NCI-H2196 (cell line): Measurements from ENCODE around the gene SLC22A14.
"Not testable (repeated sequence)": the region's sequence is repeated elsewhere in the genome, so short reads cannot be mapped to it uniquely, and the experiment has no call there.

Experiments used
- DNase-seq: peaks from one replicate; lab custom pipeline; 2025; ENCODE audit not compliant: unreplicated experiment; lab: John Stamatoyannopoulos, UW

The SLC22A14 gene, protein sequence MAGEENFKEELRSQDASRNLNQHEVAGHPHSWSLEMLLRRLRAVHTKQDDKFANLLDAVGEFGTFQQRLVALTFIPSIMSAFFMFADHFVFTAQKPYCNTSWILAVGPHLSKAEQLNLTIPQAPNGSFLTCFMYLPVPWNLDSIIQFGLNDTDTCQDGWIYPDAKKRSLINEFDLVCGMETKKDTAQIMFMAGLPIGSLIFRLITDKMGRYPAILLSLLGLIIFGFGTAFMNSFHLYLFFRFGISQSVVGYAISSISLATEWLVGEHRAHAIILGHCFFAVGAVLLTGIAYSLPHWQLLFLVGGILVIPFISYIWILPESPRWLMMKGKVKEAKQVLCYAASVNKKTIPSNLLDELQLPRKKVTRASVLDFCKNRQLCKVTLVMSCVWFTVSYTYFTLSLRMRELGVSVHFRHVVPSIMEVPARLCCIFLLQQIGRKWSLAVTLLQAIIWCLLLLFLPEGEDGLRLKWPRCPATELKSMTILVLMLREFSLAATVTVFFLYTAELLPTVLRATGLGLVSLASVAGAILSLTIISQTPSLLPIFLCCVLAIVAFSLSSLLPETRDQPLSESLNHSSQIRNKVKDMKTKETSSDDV

DNA sequence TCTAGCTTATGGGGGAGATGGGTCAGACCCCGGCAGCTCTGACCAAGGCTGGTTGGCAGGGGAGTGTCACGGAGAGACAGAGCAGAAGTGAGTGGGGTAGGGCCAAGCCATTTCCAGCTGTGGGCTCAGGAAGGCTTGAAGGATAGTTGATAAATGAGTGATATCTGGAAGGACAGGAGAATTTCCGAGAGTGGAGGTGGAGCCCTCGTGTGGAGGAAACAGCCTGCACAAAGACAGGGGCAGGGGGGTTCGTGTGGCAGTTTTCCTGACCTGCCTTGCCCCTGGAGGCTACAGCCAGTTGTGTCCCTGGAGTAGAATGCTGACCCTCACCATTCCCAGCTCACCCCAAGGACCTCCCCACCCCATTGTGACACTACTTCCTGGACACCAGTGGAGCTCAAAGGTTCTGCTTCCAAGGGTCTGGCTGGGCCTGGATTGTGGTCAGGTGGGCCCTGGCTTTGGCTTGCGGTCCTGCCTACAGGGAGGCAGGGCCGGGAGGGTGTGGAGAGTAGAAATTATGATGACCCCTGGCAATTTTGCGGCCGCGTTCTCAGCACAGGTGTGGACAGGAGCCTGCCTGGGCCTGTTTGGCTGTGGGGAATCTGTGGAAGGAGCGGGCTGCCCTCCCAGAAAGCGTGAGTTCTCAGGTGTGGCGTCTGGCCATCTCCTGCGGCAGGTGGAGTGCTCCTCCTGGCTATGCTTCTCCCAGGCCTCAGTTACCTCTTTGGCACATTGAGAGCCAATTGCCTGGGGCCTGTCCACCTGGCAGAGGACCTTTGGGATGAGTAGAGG, at the start of gene SLC22A14:
Gene SLC22A14, plus strand, starts transcription at position 400 of the 792 bp plus-strand sequence. CDS start 23,733 bp downstream, outside the sequence.
- DNase-seq = no peak

DNA sequence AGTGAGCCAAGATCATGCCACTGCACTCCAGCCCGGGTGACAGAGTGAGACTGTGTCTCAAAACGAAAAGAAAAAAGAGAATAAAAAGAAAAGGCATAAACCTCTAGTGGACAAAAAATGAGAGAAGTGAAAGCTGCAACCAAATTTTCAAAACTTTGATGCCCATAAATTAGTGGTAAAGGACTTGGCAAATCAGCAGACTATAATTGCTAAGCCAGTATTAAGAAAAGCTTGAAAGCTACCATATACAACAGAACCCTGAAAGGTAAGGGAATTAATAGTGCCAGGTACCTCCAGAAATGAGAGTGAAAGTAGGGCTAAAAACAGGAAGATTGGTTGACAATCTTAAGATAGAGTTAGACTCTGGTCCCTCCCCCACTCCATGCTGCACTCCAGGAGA, 49.4 kb upstream of the SLC22A14 start:
- DNase-seq = no peak

DNA sequence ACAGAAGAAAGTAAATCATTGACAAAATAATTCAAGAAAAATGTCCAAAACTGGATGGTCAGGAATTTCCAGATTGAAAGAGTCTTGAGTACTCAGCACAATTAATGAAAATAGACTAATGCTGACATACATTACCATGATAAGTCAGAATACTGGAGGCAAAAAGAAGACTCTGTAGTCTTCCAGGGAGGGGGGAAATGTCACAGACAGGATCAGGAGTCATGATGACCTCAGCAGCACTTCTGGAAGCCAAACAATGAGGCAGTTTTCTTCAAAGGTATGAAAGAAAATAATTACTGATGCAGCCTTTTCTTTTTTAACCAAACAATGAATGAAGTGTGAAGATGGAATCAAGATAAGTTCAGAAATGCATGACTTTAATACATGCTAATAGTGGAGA, 46.6 kb upstream of the SLC22A14 start:
- no peak for DNase-seq

DNA sequence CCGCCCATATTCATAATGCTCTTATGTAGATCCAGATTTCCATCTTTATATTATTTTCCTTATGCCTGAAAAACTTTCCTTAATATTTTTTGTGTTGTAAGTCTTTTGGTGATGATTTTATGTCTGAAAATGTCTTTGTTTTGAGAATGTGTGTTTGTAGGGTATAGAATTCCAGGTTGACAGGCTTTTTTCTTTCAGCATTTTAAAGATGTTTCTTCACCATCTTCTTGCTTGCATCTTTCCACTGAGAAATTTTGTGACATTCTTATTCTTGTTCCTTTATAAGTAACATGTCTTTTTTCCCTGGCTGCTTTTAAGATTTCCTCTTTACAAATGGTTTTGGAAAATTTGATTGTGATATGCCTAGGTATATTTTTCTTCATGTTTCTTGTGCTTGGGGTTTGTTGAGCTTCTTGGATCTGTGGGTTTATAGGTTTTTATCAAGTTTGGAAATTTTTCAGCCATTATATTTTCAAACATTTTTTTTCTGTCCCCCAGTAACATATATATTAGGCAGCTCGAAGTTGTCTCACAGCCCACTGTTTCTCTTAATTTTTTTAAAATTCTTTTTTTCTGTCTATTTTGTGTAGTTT, 43.6 kb upstream of the SLC22A14 start:
- no peak for DNase-seq

DNA sequence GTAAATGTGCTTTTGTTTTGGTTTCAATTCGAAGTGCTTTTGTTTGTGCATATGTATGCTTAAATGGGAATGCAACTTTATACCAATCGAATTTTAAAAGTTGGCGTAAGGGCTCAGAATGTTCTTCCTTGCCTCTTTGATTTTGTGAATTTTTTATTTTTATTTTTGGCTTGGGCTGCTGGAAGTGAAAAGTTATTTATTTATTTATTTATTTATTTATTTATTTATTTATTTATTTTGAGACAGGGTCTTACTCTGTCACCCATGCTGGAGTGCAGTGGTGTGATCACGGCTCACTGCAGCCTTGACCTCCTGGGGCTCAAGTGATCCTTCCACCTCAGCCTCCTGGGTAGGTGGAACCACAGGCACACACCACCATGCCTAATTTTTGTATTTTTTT, 39.3 kb upstream of the SLC22A14 start:
- DNase-seq = not testable (repeated sequence)

DNA sequence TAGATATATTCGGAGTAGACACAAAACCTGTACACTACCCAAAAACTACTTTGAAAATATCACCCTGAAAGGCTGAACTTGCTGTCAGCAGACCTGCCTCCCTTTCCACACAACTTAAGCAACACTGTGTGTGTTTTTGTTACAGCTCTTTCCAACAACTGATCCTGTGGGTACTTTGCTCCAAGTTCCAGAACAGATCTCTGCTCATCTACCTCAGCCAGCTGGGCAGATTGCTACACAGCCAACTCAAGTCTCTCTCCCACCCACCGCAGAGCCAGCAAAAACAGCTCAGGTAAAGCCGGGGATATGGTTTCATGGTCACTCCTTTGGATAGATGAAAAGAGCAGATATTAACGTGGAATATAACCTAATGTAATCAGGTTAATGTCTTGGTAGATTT, 36.2 kb upstream of the SLC22A14 start:
- DNase-seq = no peak

DNA sequence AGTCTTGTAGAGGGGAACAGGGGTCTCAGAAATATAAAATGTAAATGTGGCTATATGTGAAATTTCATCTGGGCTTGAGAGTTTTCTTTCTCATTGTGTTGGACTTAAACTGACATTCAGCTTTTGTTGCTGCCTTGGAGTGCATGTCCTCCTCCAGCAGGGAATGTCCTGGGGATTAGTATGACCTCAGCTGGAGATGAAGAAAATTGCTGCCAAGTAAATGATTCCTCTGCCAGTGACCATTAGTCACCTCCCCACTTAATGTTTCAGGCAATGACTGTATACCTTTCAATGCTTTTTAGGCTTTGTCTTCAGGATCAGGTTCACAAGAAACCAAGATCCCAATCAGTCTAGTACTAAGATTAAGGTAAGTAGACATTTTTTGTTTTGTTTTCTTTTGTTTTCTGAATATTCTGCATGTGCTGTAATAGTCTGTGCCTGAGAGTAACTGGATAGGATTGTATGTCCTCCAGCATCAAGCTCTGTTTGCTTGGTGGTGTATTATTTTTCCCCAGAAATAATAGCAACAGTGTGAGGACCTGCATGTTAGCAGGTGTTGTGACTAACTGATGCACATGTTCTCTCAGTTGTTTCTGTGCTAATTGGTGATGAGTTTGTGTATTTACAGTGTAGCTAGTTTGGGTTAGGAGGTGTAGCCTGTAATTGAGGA, 34.6 kb upstream of the SLC22A14 start:
- DNase-seq = peak; percentile 30

DNA sequence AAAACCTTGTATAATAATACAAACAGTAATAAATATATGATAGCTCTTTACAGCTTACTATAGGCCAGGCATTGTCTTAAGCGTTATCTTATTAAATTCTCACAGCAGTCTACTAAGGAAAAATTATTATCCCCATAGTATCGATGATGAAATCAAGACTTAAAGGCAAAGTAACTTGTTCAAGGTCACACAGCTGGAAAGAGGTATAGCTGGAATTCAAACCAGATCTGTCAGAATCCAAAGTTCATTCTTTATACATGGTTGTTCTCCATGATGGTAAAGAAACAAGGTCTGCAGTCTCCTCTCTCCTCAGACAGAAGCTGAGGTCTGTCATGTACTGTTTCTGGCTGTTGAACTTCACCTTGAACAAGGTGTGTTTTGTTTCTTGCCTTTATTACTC, 31.9 kb upstream of the SLC22A14 start:
- DNase-seq = no peak

DNA sequence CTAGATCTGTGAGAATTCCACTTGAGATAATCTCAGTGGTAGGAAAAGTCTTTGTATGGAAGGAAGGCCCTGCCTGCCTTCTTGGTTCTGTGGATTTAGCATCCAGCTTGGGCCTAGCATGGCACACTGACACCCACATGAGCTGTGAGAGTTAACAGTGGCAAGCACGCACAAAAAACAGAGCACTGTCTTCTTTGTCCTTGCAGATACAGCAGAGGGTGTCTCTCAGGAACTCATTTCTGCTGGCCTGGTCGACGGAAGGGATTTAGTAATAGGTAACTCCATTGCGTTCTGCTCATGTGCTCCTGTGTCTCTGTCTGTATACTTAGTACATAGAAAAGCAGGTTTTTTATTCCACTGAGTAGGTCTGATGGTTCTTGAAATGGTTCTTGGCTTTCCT, 30.9 kb upstream of the SLC22A14 start:
- DNase-seq = no peak

DNA sequence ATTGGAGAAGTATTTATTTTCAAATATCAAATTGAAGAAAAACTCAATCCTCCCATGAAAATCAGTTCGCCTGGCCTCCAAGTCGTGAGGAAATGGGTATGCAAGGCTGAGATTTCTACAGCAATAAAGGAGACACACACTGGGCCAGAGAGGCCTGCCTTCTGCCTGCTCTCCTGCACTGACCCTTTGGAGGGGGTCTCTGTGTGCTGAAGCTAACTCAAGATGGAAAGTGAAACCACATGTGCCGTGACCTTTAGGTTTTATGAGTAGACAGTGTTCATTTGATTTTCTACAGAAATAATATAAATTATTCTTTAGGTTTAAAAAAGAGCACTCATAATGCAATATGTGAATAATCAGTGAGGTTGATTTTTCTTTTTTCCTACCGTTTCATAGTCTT, 28.4 kb upstream of the SLC22A14 start:
- no peak for DNase-seq

DNA sequence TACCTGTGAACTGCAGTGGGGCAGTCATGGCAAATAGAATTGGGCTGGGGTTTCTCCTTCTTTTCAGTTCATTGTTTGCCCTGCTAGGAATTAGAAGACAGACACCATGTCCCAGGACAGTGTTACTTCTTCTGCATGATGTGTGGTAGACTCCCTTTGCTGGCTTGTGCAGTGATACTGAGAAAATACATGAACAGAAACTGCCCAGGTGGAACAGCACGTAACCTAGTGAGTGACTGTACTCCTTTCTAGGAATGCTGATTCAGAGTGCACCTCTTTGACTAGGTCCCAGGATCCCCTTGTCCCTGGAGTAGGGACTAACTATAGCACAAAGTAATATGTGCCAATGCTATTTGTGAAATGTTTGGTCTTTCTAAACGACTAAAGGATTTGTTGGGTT, 27.2 kb upstream of the SLC22A14 start:
- DNase-seq = no peak

DNA sequence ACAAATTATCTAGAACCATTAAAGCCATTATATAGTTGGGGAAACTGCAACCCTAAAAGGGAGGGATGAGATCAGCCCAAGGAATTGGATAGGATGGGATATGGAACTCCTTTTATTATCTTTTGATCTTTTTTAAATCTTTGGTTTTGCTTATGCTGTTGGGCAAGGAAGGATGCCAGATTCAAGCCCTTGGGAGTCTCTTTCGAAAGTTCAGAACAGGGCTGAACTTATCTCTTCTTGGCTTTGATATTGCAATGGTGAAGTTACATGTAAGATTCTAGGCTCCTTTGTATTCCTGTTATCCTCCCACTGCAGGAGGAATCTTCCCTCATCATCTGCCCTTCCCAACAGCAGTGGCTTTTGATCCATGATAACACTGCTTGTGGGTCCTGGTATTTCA, 26.5 kb upstream of the SLC22A14 start:
- no peak for DNase-seq

DNA sequence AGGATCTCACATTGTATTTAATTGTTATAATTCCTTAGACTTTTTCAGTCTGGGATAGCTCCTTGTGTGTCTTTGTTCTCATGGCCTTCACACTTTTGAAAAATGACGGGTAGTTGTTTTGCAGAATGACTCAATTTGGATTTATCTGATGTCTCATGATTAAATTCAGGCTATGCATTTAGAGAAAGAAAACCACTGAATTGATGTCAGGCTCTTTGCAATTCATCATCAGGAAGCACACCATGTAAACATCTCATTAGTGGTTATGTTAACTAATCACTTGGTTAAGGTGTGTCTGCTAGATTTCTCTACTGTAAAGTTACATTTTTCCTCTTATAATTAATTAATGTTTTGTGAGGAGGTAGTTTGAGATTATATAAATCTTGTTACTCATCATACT, 24.5 kb upstream of the SLC22A14 start:
- no peak for DNase-seq

DNA sequence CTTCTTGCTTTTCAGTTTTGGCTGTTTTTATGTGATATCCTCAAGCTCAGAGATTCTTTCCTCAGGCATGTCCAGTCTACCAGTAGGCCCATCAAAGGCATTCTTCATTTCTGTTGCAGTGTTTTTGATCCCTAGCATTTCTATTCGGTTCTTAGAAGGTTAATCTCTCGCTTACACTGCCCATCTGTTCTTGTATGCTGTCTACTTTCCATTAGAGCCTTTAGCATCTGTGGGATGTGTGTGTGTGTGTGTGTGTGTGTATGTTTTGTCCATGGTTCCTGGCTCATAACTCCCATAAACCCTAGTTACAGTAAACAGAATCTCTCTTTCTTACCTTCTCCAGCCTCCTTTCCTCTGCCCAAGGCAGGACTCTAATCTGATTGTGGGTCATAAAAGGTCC, 21.6 kb upstream of the SLC22A14 start:
- no peak for DNase-seq

DNA sequence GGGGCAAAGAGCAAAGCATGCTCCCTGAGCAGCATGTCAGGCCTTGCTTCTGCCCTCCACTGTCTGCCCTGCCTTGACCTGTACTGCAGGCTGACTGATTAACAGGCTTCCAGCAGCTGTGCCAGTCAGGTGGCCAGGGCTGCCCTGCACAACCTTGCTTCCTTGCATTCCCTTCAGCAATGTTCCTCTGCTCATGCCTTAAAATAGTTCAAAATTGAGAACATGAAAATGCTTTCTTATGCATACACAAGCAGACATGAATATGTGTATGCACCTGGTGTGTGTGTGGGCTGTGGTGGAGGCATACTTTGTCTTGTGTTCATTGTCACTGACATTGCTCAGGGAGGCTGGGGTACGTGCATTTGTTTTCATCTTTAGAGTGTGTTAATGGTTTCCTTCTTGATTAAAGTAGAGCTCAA, 17.7 kb upstream of the SLC22A14 start:
- DNase-seq = no peak

DNA sequence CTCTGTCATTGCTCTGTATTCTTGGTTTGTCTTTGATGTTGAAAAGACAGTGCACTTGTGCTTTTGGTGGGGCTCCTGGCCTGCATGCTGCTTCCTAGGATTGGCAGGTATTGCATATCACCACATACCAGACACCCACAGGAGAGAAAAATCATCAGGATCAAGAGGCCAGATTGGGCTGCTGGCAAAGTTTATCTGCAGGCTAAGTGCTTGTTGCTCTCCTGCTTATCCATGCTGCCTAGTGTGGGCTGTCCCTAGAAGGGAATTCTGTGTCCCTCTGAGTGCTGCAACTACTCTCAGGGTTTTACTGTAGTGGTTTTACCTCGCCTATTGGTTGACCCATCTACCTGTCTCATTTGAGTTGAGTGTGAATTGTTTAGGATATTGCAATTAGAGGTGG, 17.3 kb upstream of the SLC22A14 start:
- DNase-seq = no peak

DNA sequence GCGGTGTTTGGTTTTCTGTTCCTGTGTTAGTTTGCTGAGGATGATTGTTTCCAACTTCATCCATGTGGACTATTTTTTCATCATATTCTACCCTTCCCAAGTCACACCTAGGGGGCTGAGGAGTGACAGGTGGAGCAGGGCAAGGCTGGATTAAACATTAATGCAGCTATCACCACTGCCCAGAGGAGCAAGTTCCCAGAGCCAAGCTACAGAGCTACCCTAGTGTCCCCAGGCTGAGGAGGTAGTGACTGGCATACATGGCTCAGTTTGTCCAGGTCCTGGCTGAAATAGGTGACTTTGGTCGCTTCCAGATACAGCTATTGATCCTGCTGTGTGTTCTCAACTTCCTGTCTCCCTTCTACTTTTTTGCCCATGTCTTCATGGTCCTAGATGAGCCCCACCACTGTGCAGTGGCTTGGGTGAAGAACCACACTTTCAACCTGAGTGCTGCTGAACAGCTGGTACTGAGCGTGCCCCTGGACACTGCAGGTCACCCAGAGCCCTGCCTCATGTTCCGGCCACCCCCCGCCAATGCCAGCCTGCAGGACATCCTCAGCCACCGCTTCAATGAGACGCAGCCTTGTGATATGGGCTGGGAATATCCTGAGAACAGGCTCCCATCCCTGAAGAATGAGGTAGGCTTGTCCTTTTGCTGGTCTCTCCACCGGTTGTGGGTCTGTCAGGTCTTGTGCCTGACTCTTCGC, 16.3 kb upstream of the SLC22A14 start, which contains the start of gene SLC22A13:
Gene SLC22A13, plus strand, starts transcription at position 209 of the 704 bp plus-strand sequence. Its CDS starts 49 bp downstream, at position 258.
- DNase-seq = no peak

DNA sequence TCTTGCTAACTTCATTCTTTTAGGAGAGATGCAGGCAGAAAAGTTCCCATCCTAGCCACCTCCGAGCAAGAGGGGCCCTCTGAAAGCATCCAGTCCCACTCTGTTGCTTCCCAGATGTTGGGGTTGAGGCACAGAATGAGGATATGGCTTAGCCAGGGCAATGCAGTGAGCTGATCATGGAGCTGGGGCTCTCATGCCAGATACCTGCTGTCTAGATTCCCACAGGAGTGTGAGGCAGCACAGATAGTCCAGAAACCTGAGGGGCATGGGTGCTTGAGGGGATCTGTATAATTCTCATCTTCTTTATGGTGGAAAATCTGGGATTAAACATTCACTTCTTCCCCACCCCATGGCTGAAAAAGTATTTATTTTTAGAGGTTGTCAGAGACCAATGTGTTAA, 15.3 kb upstream of the SLC22A14 start:
- DNase-seq = no peak

DNA sequence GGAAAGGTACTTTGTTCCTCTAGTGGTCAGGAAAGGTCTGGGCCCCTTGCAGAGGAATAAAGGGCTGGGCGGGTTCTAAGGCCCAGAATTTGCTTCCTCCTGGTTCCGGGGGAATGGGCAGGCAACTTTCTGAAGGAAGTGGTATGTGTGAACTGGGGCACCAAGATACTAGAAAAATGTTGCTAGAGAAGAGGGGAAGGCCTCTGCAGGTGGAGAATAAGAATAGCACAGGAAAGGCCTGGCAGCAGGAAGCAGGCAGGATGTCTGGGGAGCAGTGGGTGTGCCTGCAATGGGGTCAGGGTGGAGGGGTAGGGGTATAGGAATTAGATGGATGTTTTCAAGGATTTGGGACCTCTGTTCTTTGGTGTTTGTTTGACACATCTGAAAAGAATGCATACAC, 14.4 kb upstream of the SLC22A14 start:
- DNase-seq = no peak

DNA sequence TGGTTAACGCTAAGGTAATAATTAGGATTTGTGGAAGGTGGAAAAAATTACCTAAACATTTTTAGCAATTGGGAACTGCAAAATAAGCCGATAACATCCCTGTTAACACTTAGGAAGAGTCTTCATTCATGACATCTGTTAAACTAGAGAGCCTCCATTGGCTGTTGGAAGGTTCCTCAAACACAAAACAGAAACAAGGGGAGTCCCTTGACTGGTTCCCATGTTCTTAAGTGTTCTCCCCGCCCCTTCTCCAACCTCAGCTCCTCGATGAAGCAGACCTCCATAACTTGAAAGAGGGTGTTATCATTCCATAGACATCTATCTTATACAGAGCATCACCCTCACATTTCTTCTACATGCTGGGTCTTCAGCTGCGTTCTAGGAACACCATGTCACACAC, 14.0 kb upstream of the SLC22A14 start:
- no peak for DNase-seq
